KMS-11 (cell line): ENCODE results near the gene VASH2.

Source experiments
- H2AFZ ChIP-seq: fragments of 200-600 bp; sonication (generic); 2 replicates; pipeline ENCODE4 v1.6.1; 2016; ENCODE audit warnings: antibody characterized with exemption, mixed run types, low read depth
- H3K27ac ChIP-seq: fragments of 200-600 bp; sonication (generic); 2 replicates; pipeline ENCODE4 v1.6.1; 2016; ENCODE audit warnings: mild to moderate bottlenecking, mixed run types
- H3K27me3 ChIP-seq: fragments of 200-600 bp; sonication (generic); 2 replicates; pipeline ENCODE4 v1.6.1; 2017; ENCODE audit warnings: mild to moderate bottlenecking, low read depth, mixed run types, moderate library complexity; ENCODE audit not compliant: insufficient read depth
- H3K36me3 ChIP-seq: fragments of 200-600 bp; sonication (generic); 2 replicates; pipeline ENCODE4 v1.6.1; 2017; ENCODE audit warnings: mild to moderate bottlenecking, mixed run types; ENCODE audit not compliant: insufficient read depth
- H3K4me1 ChIP-seq: fragments of 200-600 bp; sonication (generic); 2 replicates; pipeline ENCODE4 v1.6.1; 2016; ENCODE audit warnings: mild to moderate bottlenecking, low read depth, mixed run types; ENCODE audit not compliant: poor library complexity, severe bottlenecking
- H3K4me2 ChIP-seq: fragments of 200-600 bp; sonication (generic); 2 replicates; pipeline ENCODE4 v1.7.0; 2016; ENCODE audit warnings: mild to moderate bottlenecking, mixed run types
- H3K4me3 ChIP-seq: fragments of 200-600 bp; sonication (generic); IDR thresholded peaks from 2 replicates; pipeline ENCODE4 v1.6.1; 2017; ENCODE audit warnings: low read depth, low read length, mixed read lengths; ENCODE audit not compliant: insufficient read depth
- H3K79me2 ChIP-seq: fragments of 200-600 bp; sonication (generic); 2 replicates; pipeline ENCODE4 v1.6.1; 2016; ENCODE audit warnings: low read depth, mixed run types; ENCODE audit not compliant: insufficient read depth
- H3K9ac ChIP-seq: fragments of 200-600 bp; sonication (generic); 2 replicates; pipeline ENCODE4 v1.6.1; 2016; ENCODE audit warnings: mild to moderate bottlenecking, mixed run types
- H4K20me1 ChIP-seq: fragments of 200-600 bp; sonication (generic); 2 replicates; pipeline ENCODE4 v1.6.1; 2016; ENCODE audit warnings: mild to moderate bottlenecking, mixed run types; ENCODE audit not compliant: insufficient read depth
- TF ChIP-seq, protein P1 (sequence below): fragments of 200-600 bp; sonication (generic); conservative IDR thresholded peaks from 2 replicates; pipeline ENCODE4 v1.6.1; 2017; ENCODE audit warnings: low read depth, mild to moderate bottlenecking, antibody characterized with exemption, low read length, moderate library complexity, mixed read lengths

The VASH2 gene

DNA sequence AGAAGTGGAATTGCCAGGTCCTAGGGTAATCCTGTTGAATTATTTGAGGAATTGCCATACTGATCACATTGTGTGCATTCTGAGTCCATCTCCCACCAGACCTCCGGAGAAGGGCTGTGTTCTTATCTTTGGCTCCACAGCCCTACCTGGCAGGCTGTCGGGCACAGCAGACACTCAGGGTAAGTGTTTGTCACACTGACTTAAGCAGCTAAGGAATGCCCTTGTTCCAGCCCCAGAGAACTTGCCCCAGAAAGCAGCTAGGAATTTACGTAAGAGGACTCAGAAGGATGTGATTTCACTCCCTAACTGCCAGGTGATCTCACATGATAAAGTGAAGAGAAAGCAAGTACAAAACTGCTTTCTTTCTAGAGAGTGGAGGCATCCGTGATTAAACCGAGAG is 21.0 kb downstream of the VASH2 start:
- no peak overlapping the region for H3K4me3 ChIP-seq
- H3K27ac ChIP-seq: no peak overlapping the region
- no peaks in the 10 kb centered on the region for H4K20me1 ChIP-seq

DNA sequence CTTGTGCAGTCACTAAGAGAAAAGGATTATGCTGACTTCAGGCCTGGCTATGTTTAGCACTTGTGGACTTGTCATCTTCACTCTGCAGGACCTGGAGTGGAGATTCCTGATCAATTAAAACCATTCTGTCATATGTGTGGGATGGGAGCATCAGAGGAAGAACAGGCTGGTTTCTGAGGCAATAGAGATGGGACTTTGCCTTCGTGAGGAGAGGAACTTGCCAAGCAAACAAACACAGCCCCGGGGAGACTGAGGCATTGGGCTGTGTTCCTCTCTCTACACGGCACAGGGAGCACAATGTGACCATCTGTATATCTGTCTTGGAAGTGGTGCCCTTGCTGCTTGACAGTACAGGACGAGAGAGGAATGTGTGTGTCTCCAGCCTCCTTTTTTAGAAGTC is 23.1 kb downstream of the VASH2 start:
- Histone ChIP-seq H3K27me3 (no peaks in the 10 kb centered on the region), H3K36me3 (no peaks in the 10 kb centered on the region)
- TF ChIP-seq, protein P1, sequence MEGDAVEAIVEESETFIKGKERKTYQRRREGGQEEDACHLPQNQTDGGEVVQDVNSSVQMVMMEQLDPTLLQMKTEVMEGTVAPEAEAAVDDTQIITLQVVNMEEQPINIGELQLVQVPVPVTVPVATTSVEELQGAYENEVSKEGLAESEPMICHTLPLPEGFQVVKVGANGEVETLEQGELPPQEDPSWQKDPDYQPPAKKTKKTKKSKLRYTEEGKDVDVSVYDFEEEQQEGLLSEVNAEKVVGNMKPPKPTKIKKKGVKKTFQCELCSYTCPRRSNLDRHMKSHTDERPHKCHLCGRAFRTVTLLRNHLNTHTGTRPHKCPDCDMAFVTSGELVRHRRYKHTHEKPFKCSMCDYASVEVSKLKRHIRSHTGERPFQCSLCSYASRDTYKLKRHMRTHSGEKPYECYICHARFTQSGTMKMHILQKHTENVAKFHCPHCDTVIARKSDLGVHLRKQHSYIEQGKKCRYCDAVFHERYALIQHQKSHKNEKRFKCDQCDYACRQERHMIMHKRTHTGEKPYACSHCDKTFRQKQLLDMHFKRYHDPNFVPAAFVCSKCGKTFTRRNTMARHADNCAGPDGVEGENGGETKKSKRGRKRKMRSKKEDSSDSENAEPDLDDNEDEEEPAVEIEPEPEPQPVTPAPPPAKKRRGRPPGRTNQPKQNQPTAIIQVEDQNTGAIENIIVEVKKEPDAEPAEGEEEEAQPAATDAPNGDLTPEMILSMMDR: no peak

More for the DNA sequence above, 21.0 kb downstream of the VASH2 start:
- TF ChIP-seq, protein P1: no peak
- peaks cover 19% of the 10 kb centered on the region for H3K4me1 ChIP-seq
- no peak overlapping the region for H3K9ac ChIP-seq
- no peak overlapping the region for H2AFZ ChIP-seq
- H3K27me3 ChIP-seq: no peaks in the 10 kb centered on the region
- no peak overlapping the region for H3K4me2 ChIP-seq
- no peaks in the 10 kb centered on the region for H3K79me2 ChIP-seq
- no peaks in the 10 kb centered on the region for H3K36me3 ChIP-seq

DNA sequence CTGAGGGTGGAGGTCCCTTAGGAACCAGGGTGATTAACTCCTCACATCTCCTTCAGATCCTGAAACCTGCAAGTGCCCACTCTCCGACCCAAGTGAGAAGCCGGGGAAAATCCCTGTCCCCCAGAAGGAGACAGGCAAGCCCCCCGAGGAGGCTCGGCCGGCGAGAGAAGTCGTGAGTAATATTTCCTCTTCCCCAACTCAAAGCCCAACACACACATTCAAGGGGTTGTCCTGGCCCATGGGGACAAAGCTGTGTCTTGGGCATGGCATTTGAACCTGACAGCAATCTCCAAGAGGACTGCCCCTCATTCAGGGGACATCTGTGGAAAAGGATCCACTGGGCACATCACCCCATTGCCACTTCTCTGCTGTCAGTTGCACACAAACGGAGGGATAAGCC is 23.6 kb downstream of the VASH2 start:
- Histone ChIP-seq H2AFZ (no peak overlapping the region), H3K4me1 (peaks cover 2% of the 10 kb centered on the region), H3K27me3 (no peaks in the 10 kb centered on the region), H3K4me3 (no peak overlapping the region), H3K9ac (no peak overlapping the region), H3K36me3 (no peaks in the 10 kb centered on the region), H3K79me2 (no peaks in the 10 kb centered on the region), H4K20me1 (no peaks in the 10 kb centered on the region), H3K27ac (no peak overlapping the region), H3K4me2 (no peak overlapping the region)
- TF ChIP-seq, protein P1: no peak

More for the DNA sequence above, 23.1 kb downstream of the VASH2 start:
- no peaks in the 10 kb centered on the region for H3K79me2 ChIP-seq
- H3K4me2 ChIP-seq: no peak overlapping the region
- H3K4me3 ChIP-seq: no peak overlapping the region
- H3K27ac ChIP-seq: no peak overlapping the region
- H3K4me1 ChIP-seq: peaks cover 6% of the 10 kb centered on the region
- H4K20me1 ChIP-seq: no peaks in the 10 kb centered on the region
- H2AFZ ChIP-seq: no peak overlapping the region
- H3K9ac ChIP-seq: no peak overlapping the region

DNA sequence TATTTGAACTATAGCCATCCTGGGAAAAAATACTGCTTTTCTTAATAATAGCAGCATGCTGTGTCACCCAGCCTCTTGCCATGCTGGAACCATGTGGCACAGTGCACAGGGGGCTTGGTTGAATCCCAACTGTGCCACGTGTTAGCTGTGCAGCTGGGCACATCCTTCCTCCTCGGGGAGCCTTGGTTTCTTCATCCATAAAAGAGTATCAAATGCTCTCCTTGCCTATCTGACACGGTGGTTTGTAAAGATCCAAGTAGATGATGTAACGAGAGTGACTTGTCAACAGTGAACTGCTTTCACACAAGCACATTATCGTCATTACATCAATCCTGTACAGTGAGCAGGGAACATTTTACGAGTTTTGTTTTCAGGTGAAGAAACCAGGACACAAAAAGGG is 24.4 kb downstream of the VASH2 start:
- Histone ChIP-seq H3K27ac (no peak overlapping the region), H3K27me3 (no peaks in the 10 kb centered on the region), H4K20me1 (no peaks in the 10 kb centered on the region), H3K4me3 (no peak overlapping the region), H3K36me3 (no peaks in the 10 kb centered on the region), H3K9ac (no peak overlapping the region), H3K4me2 (no peak overlapping the region), H3K4me1 (no peaks in the 10 kb centered on the region), H3K79me2 (no peaks in the 10 kb centered on the region), H2AFZ (no peak overlapping the region)
- TF ChIP-seq, protein P1: no peak
